Tongue (tissue), 2 donors: ENCODE measurements around the gene GBX2. TPM values are rescaled to one million over a fixed set of nuclear protein-coding genes. Genes with fewer than 3 reads are reported as not detected.

Experiments used
- DNase-seq: peaks from one replicate; pipeline ENCODE4 v3.0.0-alpha.2; 2015
- total RNA-seq: library from RNA; depleted of rRNA; stranded (reverse); fragments of >200 nt; gene quantifications from one replicate; pipeline ENCODE4 v1.2.3, GENCODE V29; 2014

The GBX2 gene
- total RNA-seq, 1 donor from 2014 or later: not detected

DNA sequence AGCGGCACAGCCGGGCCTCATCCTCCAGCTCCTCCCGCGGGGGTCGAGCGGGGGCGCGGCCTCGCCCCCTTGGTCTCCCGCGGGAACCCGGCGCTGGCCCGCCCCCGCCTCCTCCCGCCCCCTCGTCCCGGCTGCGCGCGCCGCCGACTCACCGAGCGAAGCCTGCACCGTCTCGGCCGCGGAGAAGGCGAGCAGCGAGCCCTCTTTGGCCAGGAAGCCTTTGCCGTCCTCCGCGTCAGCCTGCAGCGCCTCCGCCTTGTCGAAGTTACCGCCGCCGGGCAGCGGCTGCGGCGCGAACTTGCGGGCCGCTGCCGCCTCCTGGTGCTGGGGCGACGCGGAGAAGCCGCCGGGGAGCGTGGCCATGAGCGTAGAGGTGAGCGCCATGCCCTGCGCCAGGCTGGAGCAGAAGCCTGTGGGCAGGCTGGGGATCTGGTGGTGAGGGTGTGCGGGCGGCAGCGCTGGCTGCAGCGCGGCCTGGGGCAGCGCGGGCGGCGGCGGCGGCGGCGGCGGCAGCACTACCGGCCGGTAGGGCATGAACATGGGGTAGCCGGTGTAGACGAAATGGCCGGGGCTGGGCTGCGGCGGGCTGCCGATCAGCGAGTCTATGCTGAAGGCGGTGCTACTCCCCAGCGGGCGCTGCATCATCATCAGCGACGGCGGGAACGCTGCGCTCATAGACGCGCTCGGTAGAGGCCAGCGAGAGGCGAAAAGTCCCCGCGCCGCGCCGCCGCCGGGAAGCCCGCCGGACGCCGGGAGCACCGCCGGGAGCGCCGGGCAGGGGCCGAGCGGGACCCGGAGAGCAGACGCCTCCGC, 683 bp downstream of the GBX2 start:
- peak; percentile 50 for DNase-seq

DNA sequence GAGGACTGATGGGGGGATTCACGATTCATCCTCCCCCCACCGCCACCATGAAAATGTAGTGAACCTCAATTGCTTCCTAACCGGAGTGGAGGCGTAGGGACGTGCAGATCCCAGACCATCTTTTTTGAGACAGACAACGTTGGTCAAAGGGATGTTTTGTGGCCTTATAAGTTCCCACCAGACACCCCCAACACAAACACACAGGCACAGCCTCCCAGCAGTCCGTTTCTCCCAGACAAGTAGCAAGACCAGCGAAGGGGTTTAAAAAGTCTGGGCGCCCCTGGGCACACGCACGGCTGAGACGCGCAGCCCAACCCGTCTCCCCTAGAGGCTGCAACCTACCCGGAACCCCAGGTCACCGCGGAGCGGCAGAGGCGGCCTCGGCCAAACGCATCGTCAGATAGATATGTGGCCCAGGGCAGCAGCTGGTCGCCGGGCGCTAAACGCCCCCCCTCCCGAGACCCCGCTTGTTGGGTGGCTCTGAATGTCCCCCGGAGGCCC, 1.3 kb downstream of the GBX2 start:
- DNase-seq: no peak

DNA sequence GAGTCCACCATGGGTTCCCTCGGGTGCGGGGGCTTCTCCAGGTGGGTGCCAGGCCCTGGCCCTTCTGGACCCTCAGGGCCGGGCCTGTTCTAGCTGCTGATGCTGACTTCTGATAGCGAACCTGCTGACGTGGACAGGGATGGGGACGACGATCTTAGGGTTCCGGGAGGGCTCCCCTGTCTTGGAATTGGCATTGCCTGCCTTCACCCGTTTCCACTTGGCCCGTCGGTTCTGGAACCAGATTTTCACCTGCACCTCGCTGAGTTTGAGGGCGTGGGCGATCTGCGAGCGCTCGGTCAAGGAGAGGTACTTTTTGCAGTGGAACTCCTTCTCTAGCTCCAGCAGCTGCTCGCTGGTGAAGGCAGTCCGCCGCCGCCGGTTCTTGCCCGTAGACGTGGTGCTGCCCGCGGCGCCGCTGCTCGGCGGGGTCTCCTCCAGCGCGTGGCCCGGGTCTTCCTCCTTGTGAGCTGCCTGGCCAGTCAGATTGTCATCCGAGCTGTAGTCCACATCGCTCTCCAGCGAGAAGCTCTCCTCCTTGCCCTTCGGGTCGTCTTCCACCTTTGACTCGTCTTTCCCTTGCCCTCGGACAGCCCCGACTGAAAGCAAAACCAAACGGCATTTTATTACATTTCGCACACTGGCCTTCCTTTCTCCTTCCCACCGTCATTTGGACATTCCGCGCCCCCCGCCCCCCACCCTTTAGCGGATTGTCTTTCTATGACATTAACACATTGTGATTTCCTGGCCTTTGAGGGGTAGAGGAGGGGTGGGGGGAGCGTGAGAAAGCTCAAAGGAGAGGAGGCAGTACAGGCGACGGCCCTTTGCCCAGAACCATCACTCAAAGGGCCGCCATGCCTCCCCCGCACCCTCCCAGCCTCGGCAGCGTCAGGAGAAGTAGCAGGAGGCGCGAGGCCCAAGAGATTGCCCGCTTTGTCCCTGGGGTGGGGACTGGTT, 2.1 kb downstream of the GBX2 start:
- peak; percentile 30 for DNase-seq

DNA sequence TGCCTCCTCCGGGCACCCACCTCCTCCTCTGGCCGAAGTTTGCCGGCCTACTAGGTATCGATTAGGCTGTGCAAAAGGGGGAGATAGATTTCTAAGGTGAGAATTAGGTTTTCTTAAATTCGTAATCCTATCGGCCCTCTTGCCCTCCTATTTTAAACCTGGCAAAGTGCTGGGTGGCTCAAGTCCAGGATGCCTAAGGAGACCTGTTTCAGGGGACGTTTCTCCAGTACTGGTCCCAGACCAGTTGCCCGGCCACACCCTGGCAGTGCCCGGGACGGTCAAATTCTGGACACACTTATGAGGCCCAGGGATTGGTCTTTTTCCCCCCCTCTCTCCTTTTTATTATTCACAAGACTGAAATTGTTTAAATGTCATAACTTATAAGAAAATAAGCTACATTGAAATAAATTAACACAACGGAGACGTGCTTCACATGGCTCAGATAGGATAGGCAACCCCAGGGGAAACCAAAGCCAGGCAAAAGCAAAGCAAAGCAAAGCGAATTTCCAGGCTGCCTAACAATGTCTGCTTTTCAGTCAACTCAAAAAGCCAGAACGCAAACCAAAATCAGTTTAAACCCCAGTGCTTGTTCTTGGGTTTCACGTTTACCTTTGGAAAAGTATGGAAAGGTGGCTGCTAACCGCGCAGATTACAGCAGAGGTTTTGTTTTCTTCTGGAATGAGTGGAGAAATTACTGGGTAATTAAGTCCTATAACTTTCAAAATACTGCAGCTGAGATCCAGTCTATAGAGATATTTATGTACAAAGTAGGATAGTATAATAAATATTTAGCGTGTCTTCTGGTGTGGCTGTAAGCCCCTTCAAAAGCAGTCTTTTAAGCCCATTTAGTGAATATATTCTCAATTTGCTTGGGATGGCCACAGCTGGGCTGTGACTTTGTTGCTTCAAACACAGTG, 3.0 kb downstream of the GBX2 start:
- no peak for DNase-seq

DNA sequence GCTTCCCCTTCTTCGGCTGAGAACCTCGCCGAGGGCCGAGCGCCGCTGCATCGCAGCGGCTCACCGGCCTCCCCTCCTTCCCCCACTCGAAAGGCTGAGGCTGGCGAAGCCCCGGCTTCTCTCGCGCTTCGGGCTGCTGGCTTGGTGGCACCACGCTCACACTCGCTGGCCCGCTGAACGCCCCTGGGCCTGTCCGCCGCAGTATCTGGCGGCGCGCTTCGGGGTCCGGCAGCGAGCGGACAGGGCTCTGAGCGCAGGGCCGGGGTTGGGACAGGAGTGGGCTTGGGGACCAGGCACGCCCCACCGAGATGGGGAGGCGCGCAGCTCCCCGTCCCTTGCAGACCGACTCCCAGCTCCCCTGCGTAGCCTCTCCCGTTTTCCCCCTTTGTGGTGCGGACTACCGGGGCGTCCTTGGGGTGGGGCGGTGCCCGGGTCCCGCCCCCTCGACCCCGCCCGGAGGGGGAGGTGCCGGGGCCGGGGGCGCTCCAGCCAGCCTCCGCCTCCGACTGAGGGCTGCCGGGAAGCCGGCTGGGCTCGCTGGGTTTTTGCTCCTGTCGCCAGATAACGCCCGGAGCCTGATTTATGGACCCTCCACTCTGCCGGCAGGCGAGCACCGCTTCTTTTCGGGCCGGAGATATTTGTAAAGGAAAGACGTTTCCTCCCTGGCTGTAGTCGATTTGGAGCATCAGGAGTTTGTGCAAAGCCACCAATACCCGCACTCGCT, 3.8 kb downstream of the GBX2 start:
- DNase-seq: peak; percentile 50

DNA sequence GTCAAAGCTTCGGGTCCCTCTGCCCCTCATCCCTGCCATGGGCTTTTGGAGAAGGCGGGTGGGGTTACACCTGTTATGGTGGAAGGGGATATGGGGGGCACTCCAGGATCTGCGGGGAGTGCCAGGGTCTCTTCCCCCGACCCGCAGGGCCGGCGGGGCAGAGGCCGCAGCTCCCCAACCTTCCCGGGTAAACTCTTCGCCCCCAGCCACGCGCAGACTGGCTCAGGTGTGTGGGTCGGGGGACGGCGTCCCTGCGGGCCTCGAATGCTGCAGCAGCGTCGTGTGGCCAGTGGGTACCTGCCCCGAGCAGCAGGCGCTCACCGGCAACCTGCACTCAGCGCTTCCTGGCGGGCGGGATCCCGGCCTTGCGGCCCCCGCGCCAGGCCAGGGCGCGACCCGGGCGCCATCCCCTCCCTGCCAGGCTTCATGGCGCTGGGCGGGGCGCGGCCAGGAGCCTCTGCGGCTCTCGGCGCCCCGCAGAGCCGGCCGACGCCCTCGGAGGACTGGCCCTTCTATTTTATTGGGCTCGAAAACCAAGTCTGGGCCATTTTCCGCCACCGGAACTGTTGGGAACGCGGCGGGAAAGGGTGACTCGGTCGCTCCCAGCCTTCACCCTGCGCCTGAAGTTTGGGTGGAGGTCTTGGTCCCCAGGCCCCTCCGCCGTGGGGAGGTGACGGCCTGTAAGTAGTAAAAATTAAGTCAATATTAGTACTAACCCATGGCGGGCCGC, 4.5 kb downstream of the GBX2 start:
- no peak for DNase-seq

DNA sequence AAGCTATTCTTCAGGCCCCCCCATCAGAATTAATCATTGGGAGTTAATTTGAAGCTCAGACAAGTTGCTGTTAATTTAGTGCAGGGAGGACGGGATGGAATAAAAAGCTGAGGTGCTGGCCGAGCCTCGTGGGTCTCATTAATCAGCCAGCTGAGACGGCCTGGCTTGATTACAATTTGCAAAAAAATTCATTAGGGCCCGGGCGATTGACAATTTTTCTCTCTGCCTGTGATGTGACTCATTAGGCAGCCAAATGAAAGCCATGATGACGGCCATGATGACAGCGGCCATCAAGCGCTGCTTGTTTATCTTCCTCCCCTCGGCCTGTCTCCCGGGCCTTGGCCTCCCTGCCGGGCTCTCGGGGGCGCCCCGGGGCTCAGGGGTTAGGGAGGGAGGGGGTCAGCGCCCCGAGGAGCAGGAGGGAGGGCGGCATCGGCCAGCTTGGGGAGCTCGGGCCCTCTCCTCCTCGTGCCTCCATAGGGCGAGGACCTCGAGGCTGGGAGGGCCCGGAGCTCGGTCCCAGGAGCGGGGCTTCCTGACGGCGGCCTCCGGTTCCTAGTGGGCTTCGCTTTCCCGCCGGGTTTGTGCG, 5.2 kb downstream of the GBX2 start:
- no peak for DNase-seq

DNA sequence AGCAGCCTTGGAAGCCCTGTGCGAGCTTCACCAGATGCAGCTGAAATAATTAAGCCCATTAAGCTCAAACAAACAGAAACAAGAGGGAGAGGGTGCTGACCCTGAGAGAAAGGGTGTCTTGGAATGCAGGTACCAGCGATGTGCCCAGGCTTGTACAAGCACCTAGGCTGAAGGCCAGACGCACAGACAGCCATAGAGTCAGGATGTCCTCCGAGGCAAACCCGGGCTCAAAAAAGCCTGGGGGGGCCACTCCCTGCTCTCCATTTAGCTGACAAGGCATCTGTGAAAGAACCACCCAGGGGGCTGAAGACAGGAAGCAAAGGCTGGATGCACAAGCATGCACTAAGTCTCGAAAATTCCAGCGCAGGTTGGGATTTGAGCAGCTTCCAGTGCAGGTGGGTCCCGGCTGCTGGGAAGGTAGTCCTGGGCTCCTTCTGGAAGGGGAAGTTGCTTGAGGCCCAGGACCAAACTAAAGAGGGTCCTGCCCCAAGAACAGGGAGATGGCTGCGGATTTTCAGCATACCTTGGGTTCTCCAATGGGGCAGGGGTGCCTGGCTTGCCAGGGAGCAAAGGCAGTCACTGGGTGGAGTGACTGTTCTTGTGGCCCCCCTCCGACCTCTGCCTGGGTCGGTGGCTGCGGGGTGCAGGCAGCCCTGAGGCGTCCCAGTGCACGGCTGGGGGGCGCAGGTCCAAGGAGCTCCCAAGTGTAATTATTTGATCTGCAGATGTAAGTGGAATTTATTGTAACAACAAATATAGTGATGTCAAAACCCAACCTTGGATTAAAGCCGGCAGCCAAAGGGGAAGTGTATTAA, 5.9 kb downstream of the GBX2 start:
- DNase-seq: no peak

DNA sequence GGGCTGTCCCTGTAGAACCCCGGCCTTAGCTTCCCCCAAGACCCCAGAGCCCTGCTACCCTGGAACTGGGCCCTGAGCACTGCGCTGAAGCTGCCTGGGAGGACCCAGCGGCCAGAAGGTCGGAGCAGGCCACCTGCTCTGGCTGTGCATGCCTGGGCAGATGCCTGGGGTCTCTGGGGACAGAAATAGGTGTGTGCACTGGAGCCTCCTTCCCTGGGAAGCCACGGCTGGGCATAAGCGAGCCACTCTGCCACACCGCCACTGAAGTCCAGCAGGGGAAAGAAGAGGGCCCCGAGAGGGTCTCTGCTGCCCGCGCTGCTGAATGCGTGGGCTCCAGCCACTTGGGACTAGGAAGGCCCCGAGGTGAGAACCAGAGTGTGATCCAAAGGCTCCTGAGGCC, 6.7 kb downstream of the GBX2 start:
- DNase-seq: no peak

DNA sequence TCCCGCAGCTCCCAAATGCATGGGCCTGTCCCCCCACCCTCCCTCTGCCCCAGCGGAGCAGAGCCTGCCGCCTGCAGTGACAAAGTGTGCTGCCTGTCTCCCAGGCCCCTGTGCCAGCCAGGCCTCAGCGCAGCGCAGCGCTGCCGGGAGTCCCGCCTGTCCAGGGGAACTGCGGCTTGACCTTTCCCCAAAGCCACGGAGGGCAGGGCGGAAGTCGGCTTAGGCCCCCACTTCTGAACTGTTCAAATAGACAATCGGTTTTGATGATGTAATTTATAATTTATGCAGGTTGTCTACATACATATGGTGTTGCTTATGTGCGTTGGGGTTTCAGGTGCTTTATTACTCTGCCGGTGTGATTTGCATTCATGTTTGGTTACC, 7.1 kb downstream of the GBX2 start:
- DNase-seq: no peak

DNA sequence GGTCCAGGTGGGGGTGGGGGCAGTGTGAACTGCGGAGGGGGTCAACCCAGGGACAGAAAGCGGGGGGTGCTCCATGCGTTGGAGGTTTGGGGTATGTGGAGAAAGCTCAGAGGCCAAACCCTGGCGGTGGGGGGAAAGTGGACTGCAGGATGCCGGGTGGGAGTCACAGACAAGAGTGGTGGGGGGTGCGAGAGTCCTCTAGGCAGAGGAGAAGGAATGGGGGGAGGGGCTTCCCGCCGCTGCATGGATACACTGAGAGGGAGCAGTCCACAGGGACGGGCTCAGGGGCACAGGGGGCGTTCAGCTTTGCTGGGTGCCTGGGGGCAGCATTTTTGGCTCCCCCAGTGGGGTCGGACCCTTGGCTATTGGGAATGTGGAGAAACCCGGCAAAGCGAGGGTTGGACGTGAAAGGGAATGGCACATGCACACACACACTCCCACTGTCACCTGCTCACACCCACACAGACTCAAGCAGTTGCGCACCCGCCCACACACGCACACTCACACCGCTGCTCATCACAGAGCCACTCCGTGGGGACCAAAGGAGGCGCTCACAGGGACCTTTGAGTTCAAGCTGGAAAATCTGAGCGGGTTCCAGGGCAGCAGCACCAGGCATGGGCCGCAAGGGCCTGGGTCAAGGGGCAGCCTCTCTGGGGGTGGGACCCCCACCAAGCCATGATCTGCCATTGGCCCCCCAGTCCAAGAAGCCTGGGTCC, 7.7 kb downstream of the GBX2 start:
- no peak for DNase-seq

DNA sequence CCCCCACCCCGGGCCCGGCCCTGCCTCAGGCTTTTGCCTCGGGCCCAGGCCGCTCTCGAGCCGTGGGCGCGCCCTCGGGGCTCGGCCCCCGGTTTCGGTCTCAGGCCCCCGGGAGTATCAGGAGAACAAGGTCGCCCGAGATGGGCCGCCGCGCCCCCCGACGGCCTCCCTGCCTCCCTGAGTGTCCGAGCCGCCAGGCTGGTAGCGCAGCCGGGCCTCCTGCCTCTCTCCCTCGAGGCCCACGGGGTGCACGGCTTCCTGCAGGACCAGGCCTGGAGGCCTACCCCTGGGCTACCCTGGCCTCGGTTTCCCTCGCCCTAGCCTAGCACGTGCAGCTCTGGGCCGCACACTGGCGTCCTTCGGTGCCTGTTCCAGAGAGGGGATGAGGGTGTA, 8.4 kb downstream of the GBX2 start:
- DNase-seq: no peak

DNA sequence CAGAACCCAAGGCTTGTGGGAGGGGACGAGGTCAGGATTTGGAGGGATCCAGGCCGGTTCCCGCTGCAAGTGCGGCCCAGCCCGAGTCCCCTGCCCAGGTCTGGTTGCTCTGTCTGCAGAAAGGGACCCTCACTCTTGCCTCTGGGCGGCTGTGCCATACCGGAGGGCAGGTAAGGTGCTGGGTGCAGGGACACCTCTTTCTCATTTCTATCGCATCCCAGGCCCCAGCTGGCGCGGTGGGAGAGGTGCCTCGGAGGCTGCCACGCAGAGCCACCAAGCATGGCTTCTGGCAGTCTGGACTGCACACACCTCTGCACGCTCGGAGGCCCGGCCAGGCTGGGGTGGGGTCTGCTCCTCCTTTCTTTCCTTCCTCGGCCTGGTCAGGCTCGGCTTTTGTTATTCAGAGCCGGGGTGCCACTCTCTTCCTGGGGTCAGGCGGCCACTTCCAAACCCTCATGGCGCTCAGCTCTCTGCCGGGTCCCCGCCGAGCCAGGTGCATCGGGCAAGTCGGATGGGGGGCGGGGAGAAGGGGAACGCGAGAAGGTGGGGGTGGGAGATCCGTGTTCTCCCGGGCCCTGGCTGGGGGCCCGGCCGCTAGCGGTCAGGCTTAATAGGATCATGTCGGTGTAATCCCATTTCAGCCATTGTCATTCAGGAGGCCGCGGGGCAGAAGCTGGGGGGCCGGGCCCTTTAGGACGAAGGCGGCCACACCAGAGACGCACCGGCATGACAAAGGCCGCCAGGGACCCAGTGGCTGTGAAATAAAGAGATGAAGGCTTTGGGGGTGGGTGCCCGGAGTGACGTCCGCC, 9.0 kb downstream of the GBX2 start:
- DNase-seq: no peak

DNA sequence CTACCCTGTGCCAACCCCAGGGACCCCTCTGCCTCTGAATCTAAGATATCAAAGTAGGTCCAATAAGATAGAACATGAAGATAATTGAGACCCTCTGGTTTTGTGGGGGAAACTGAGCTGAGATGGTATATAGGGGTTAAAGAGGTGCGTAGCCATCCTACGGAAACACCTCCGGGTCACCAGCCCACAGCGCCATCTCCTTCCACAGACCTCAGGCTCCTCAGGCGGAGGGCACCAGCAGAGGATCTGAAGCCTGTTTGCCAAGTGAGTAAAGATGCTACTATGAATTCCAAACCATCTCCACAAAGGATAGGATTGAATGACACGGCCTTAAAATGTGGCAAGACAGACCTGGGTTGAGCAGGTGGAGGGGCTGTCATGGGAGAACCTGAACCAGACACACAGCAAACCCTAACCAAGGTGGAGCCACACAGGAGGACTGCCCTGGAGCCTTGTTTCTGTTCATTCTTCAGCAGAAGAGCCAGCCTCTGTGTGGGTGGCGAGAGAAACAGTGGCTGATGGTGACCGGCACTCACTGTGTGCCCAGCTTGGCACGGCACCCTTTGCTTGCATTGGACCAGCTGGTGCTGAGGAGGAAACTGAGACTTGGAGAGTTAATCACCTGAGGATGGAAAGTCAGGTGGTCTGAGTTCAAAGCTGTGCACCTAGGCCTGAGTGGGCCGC, 10.2 kb downstream of the GBX2 start:
- DNase-seq: no peak

DNA sequence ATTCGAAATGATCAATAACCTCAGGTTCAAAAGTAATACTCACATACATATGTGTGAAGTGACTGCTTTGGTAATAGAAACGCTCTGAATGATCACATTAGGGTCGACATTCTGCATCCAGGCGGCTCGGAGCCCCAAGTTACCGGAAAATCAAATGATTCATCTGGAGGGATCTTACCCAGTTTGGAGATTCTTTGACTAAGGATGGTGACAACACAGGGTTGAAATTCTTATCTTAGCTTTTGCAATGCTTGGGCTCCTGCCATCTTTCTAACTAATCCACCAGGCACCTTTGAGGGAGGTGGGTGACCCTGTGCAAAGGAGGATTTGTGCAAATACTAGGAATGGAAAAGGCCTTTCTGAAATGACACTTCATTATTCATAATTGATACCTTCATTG, 10.8 kb downstream of the GBX2 start:
- DNase-seq: no peak

DNA sequence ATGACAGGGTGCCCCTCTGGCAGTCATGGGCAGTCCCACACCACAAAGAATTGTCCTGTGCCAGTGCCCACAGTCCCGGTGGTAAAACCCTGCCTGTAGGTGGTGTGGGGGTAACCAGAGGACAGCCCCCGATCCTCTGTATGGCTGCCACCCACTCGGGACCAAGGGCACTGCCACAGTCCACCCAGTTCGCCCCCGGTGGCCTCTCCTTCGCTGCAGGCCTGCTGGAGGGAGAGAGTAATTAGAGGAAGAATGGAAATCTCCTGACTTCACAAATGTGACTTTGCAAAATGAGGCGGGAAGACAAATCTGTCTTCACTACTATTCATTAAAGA, 11.4 kb downstream of the GBX2 start:
- no peak for DNase-seq

DNA sequence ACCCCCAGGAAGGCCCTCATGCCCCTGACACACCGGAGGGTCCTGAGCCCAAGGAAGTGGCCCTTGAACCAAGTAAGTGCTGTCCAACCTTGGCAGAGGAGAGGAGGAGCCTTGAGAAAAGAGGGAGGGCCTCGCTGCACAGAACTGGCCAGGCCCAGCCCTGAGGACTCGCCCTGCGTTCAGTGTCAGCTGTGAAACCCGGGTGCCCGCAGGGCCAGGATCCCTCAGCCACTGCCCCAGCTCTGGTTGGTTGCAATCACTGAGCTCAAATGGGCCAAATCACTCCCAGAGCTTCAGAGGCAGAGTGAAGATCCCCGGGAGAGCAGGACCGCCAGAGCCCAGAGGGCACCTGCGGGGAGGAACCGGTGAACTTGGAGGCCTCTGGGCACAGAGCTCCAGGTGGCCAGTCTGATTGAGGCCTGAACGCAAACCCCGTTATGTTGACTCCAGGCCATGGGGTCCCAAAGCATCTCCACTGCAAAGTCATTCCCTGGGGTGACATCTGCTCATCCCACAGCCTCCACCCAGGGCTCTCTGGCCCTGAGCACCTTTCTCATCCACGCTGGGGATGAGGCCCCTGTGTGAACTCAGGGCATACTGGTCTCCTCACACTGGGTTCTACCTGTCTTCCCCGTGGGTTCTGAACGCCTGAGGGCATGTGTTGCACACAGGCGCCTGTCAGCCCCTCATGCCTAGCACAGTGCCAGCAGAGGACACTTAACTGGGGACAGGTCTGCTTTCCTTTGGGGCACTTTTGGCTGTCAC, 11.9 kb downstream of the GBX2 start:
- no peak for DNase-seq
